ENCODE data around the gene RHEBL1. TPM values are rescaled to one million over a fixed set of nuclear protein-coding genes. Genes with fewer than 3 reads are reported as not detected.

RHEBL1 gene
- total and polyA plus RNA-seq, 2 of the 8 experiments (the other 6 are each of a cell fraction or from before 2014, with no cell fraction given), result 7.5 to 9.4 TPM

DNA sequence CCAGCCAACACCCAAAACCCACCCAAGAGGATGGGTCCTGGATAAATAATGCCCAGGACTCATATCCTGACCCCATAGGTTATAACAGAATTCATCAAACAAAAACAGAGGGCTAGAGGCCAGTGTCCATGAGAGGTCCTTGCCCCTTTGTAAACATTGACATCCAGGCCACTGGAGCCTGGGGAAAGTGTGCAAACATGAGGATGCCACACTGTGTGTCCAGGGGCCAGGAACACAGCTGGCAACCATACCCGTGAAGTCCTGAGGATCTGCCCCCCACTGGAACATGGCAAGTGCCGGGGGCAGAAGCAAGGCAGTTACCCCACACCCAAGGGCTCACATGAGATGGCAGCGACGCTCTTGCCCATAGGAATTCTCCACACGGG lies 5.0 kb downstream of the RHEBL1 start:
- Histone ChIP-seq H4K5ac (ENCODE audit: insufficient read length, low read depth, low read length) (no peak overlapping the region), H3K9ac (replicated peaks in 1 of 4; ENCODE audit: extremely low read depth in 1 of 4, low read depth in 3 of 4, low read length in 3 of 4) (no peak overlapping the region), H3K23me2 (ENCODE audit: low read depth, low read length) (peaks cover 15% of the 10 kb centered on the region), H2BK12ac (ENCODE audit: low read depth, low read length) (no peak overlapping the region), H2BK15ac (ENCODE audit: low read length) (no peak overlapping the region), H3K4ac (replicated peaks; ENCODE audit: insufficient read length, low read depth, low read length) (no peak overlapping the region), H4K20me1 (replicated peaks in 1 of 2; ENCODE audit: control insufficient read depth in 1 of 2, insufficient read depth in 2 of 2, low read length in 2 of 2) (no peaks in the 10 kb centered on the region), H3K4me2 (ENCODE audit: insufficient read depth in 1 of 2, low read depth in 2 of 2, low read length in 2 of 2) (no peak overlapping the region), H2AK5ac (ENCODE audit: low read depth, low read length) (no peak overlapping the region), H4K91ac (replicated peaks; ENCODE audit: insufficient read length, low read length) (no peak overlapping the region), H4K8ac (ENCODE audit: extremely low read depth, insufficient read depth, low read length) (no peak overlapping the region), H2BK20ac (ENCODE audit: low read length) (no peak overlapping the region), H3K4me1 (replicated peaks in 1 of 4; ENCODE audit: control insufficient read depth in 3 of 4, insufficient read depth in 4 of 4, low read length in 3 of 4) (peaks cover 0 to 6% (median 4%) of the 10 kb centered on the region in 4 experiments; a peak in 4 of 7 replicates), H3K18ac (ENCODE audit: extremely low read depth, low read length) (no peak overlapping the region), H3K79me2 (ENCODE audit: control insufficient read depth in 1 of 2, insufficient read depth in 2 of 2, low read length in 2 of 2) (peaks cover 0 to 4% of the 10 kb centered on the region in 2 experiments; a peak in 3 of 4 replicates), H2AFZ (ENCODE audit: low read length) (no peak overlapping the region), H3K9me3 (ENCODE audit: insufficient read depth in 2 of 2, low read depth in 1 of 2, low read length in 1 of 2) (no peaks in the 10 kb centered on the region), H3K23ac (ENCODE audit: insufficient read length) (no peak overlapping the region), H3K36me3 (ENCODE audit: control insufficient read depth in 2 of 4, insufficient read depth in 4 of 4, low read length in 3 of 4) (no peaks in the 10 kb centered on the region), H2BK5ac (ENCODE audit: low read depth, low read length) (no peak overlapping the region), H3K27ac (ENCODE audit: low read depth, low read length) (no peak overlapping the region), H3K14ac (ENCODE audit: insufficient read length) (no peak overlapping the region), H3K4me3 (ENCODE audit: extremely low read depth in 1 of 4, insufficient read depth in 2 of 4, low read depth in 3 of 4, low read length in 4 of 4) (no peak overlapping the region), H2BK120ac (replicated peaks; ENCODE audit: low read depth, low read length) (no peak overlapping the region), H3K56ac (replicated peaks; ENCODE audit: insufficient read length, low read depth, low read length) (no peak overlapping the region), H3K79me1 (ENCODE audit: low read depth, low read length) (no peaks in the 10 kb centered on the region), H3K27me3 (replicated peaks in 1 of 4; ENCODE audit: control insufficient read depth in 3 of 4, extremely low read depth in 1 of 4, insufficient read depth in 3 of 4, low read length in 3 of 4) (peaks cover 0 to 8% (median 3%) of the 10 kb centered on the region in 4 experiments; a peak in 4 of 7 replicates)
- 84% methylated on average over 5 of the region's 5 CpGs; no CpG with 5 or more reads in 1 of the 2 experiments for WGBS, 2 experiments (ENCODE audit: extremely low coverage in 1 of 2, insufficient coverage in 1 of 2, insufficient read length in 1 of 2, insufficient replicate concordance in 2 of 2, low coverage in 1 of 2, low lambda C conversion rate in 2 of 2, missing lambda C conversion rate in 1 of 2)
- DNase-seq (ENCODE audit: low read depth in 1 of 2, low spot score in 2 of 2) (no peak), FAIRE-seq (no peak)
- POLR2A ChIA-PET (ENCODE audit: partially characterized antibody), result interaction anchor here (0.6 to 4.6 kb wide), 11 partner anchors 9 to 108 kb away, joined by 3 to 32 read pairs (median 5); partner anchors contain the start of genes ARF3 and TUBA1B
- CTCF ChIA-PET (ENCODE audit: partially characterized antibody), result interaction anchor here (0.6 to 10.0 kb wide), 25 partner anchors 9 to 231 kb away, joined by 3 to 129 read pairs (median 5); partner anchors contain the start of genes DHH, LMBR1L and TUBA1B
- no peak for TF ChIP-seq SIN3A (conservative IDR thresholded peaks at IDR 0.05 in 1 of 2, IDR thresholded peaks at IDR 0.05 in 1 of 2; ENCODE audit: low read depth in 1 of 2, low read length in 2 of 2)
- TF ChIP-seq RAD21 (IDR thresholded peaks at IDR 0.05 in 1 of 2, conservative IDR thresholded peaks at IDR 0.05 in 1 of 2; ENCODE audit: low read depth in 2 of 2, low read length in 2 of 2), result no peak
- TF ChIP-seq SP2 (IDR thresholded peaks at IDR 0.05; ENCODE audit: low read length), result no peak
- TF ChIP-seq SRF (IDR thresholded peaks at IDR 0.05; ENCODE audit: low read depth, low read length), result no peak
- TF ChIP-seq TAF7 (optimal IDR thresholded peaks at IDR 0.05; ENCODE audit: borderline replicate concordance, low read depth, low read length), result no peak
- TF ChIP-seq JUND (IDR thresholded peaks at IDR 0.05; ENCODE audit: low read length), result no peak
- TF ChIP-seq BACH1 (IDR thresholded peaks at IDR 0.05; ENCODE audit: low read length), result no peak
- TF ChIP-seq SUZ12 (IDR thresholded peaks at IDR 0.05; ENCODE audit: low read length), result no peak
- no peak for TF ChIP-seq POLR2A (IDR thresholded peaks at IDR 0.05; ENCODE audit: control extremely low read depth in 1 of 2, low read depth in 2 of 2, low read length in 2 of 2)
- TF ChIP-seq SIX5 (IDR thresholded peaks at IDR 0.05; ENCODE audit: low read depth, low read length), result no peak
- no peak for TF ChIP-seq ASH2L (IDR thresholded peaks at IDR 0.05; ENCODE audit: low read length)
- TF ChIP-seq NANOG (IDR thresholded peaks at IDR 0.05; ENCODE audit: insufficient read depth, low read depth, low read length, poor library complexity, severe bottlenecking), result no peak
- no peak for TF ChIP-seq FOSL1 (IDR thresholded peaks at IDR 0.05; ENCODE audit: insufficient read depth, low read depth, low read length)
- TF ChIP-seq KDM1A (IDR thresholded peaks at IDR 0.05; ENCODE audit: borderline replicate concordance, low read length), result no peak

All from H1 (cell line).